ENCODE results near the gene USP40. TPM values are rescaled to one million over a fixed set of nuclear protein-coding genes. Genes with fewer than 3 reads are reported as not detected.

The USP40 gene
- total and polyA plus RNA-seq, 9 of the 15 experiments (the other 6 are each of a cell fraction or from before 2014, with no cell fraction given) = 5.5 to 15.0 (median 9.3) TPM

DNA sequence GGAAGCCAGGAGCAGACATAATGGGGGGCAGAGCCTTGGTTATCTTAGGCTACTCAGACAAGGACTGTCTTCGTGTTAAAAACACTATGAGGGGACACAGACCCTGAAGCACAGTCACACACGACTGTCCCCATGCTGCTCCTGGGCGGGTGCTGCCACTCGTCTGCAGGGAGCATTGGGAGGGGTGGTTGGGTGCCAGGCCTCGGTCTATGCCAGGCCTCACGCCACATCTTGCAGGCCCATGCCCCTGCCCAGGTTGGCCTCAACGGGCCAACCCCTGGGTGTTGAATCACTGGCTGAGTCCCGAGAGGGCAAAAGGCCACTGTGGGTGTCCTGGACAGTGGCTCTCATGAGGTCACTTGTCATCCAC, 97.9 kb downstream of the USP40 start:
- TF ChIP-seq RBBP5 (IDR thresholded peaks at IDR 0.05; ENCODE audit: borderline replicate concordance, insufficient read depth, low read length, poor library complexity, severe bottlenecking) (no peak), NR1H2 (CRISPR knock-in tag; IDR thresholded peaks at IDR 0.05) (no peak), TAF7 (tag; IDR thresholded peaks at IDR 0.05) (no peak), L3MBTL2 (IDR thresholded peaks at IDR 0.05) (no peak), TAL1 (IDR thresholded peaks at IDR 0.05) (no peak), RFX1 (IDR thresholded peaks at IDR 0.05) (no peak), RBM34 (IDR thresholded peaks at IDR 0.05; ENCODE audit: borderline replicate concordance, insufficient read depth, low read length) (no peak), KLF16 (IDR thresholded peaks at IDR 0.05) (no peak), HDAC8 (tag; IDR thresholded peaks at IDR 0.05) (no peak), MEF2A (IDR thresholded peaks at IDR 0.05; ENCODE audit: control insufficient read depth, low read depth, low read length) (no peak)
- TF ChIP-seq, protein P1, sequence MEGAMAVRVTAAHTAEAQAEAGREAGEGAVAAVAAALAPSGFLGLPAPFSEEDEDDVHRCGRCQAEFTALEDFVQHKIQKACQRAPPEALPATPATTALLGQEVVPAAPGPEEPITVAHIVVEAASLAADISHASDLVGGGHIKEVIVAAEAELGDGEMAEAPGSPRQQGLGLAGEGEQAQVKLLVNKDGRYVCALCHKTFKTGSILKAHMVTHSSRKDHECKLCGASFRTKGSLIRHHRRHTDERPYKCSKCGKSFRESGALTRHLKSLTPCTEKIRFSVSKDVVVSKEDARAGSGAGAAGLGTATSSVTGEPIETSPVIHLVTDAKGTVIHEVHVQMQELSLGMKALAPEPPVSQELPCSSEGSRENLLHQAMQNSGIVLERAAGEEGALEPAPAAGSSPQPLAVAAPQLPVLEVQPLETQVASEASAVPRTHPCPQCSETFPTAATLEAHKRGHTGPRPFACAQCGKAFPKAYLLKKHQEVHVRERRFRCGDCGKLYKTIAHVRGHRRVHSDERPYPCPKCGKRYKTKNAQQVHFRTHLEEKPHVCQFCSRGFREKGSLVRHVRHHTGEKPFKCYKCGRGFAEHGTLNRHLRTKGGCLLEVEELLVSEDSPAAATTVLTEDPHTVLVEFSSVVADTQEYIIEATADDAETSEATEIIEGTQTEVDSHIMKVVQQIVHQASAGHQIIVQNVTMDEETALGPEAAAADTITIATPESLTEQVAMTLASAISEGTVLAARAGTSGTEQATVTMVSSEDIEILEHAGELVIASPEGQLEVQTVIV (CRISPR knock-in tag; IDR thresholded peaks at IDR 0.05; ENCODE audit: borderline replicate concordance) = no peak
- TF ChIP-seq, protein P2, sequence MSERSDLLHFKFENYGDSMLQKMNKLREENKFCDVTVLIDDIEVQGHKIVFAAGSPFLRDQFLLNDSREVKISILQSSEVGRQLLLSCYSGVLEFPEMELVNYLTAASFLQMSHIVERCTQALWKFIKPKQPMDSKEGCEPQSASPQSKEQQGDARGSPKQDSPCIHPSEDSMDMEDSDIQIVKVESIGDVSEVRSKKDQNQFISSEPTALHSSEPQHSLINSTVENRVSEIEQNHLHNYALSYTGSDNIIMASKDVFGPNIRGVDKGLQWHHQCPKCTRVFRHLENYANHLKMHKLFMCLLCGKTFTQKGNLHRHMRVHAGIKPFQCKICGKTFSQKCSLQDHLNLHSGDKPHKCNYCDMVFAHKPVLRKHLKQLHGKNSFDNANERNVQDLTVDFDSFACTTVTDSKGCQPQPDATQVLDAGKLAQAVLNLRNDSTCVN (CRISPR knock-in tag; IDR thresholded peaks at IDR 0.05) = no peak
- intact Hi-C loops (cut with micrococcal nuclease) = no loop called here
- no peaks in the 10 kb centered on the region for H3K79me2 ChIP-seq (ENCODE audit: control insufficient read depth, insufficient read depth, low read length)
- no peak overlapping the region for H2AFZ ChIP-seq (ENCODE audit: low read depth, low read length)
- H3K27ac ChIP-seq (ENCODE audit: extremely low read depth, low read depth, low read length) = no peak overlapping the region
- H3K9ac ChIP-seq (ENCODE audit: insufficient read depth in 1 of 2, low read depth in 2 of 2, low read length in 2 of 2) = no peak overlapping the region
- H3K27me3 ChIP-seq (ENCODE audit: control insufficient read depth in 2 of 2, insufficient read depth in 2 of 2, low read length in 2 of 2) = no peaks in the 10 kb centered on the region
- peaks cover 29% of the 10 kb centered on the region; the same call in 2 of the 3 replicates for H3K36me3 ChIP-seq (ENCODE audit: control insufficient read depth, insufficient read depth, low read length)
- no peak overlapping the region for H3K4me3 ChIP-seq
- H3K9me3 ChIP-seq (replicated peaks; ENCODE audit: control insufficient read depth, insufficient read depth, low read depth, low read length) = no peaks in the 10 kb centered on the region
- no peak overlapping the region for H3K4me2 ChIP-seq (ENCODE audit: insufficient read depth, low read length)
- ATAC-seq (no peak), DNase-seq (ENCODE audit: extremely low read depth in 1 of 4, low spot score in 3 of 4) (no peak), FAIRE-seq (no peak)
- H3K4me1 ChIP-seq (replicated peaks in 1 of 2; ENCODE audit: control insufficient read depth in 2 of 2, insufficient read depth in 2 of 2, low read length in 2 of 2) = peaks cover 2 to 30% of the 10 kb centered on the region in 2 experiments; a peak in 3 of 5 replicates
- no TSS peak for BruUV-seq (replicated peaks)
- ChIA-PET POLR2A (interaction anchor here (1.0 kb wide), 1 partner anchor 12 kb away, joined by 5 read pairs; no protein-coding TSS in a partner anchor), CTCF (ENCODE audit: low intra/inter-chr PET ratio) (no interaction called here)
- in situ Hi-C loops (cut with MboI) = no loop called here
- H4K20me1 ChIP-seq (replicated peaks; ENCODE audit: control insufficient read depth, insufficient read depth, low read length) = no peaks in the 10 kb centered on the region
- no peaks in the 10 kb centered on the region for H3K9me1 ChIP-seq (ENCODE audit: control insufficient read depth, insufficient read depth, low read length)
- 89% methylated on average over 5 of the region's 8 CpGs for WGBS (ENCODE audit: insufficient coverage, low coverage, missing lambda C conversion rate)
